ENCODE data around the gene SEC14L5.

The SEC14L5 gene

GRCh38 chr16:5056352-5056751 lies 98.2 kb downstream of the SEC14L5 start:
- Histone ChIP-seq H3K27me3 (ENCODE audit: insufficient read depth, low read length, poor library complexity, severe bottlenecking) (no peaks in the 10 kb centered on the region), H2AFZ (ENCODE audit: low read length) (0 out of 2 replicates have a peak overlapping the region, but pooled peaks have one; percentile 55)

GRCh38 chr16:5058476-5058875 lies 100.3 kb downstream of the SEC14L5 start:
- H3F3A ChIP-seq (ENCODE audit: low read depth) = no peaks in the 10 kb centered on the region
- H3K9me2 ChIP-seq (replicated peaks; ENCODE audit: low read depth, low read length) = no peaks in the 10 kb centered on the region
- no peaks in the 10 kb centered on the region for H3K36me3 ChIP-seq (ENCODE audit: insufficient read depth, low read length)
- no peak overlapping the region for H2AFZ ChIP-seq (ENCODE audit: low read length)
- TF ChIP-seq CTCF (conservative IDR thresholded peaks at IDR 0.05; ENCODE audit: low read length) (no peak), EZH2phosphoT487 (IDR thresholded peaks at IDR 0.05; ENCODE audit: borderline replicate concordance) (no peak)
- H3K79me2 ChIP-seq (ENCODE audit: insufficient read depth, low read length) = no peaks in the 10 kb centered on the region
- no peaks in the 10 kb centered on the region for H3K4me1 ChIP-seq (ENCODE audit: insufficient read depth, low read length, poor library complexity, severe bottlenecking)
- no peaks in the 10 kb centered on the region for H4K20me1 ChIP-seq (ENCODE audit: insufficient read depth, low read length, poor library complexity, severe bottlenecking)
- H3K27me3 ChIP-seq (ENCODE audit: insufficient read depth, low read length, poor library complexity, severe bottlenecking) = no peaks in the 10 kb centered on the region
- H3K4me3 ChIP-seq (ENCODE audit: low read length, poor library complexity, severe bottlenecking) = no peak overlapping the region
- no peak overlapping the region for H3K4me2 ChIP-seq (ENCODE audit: low read depth, low read length, poor library complexity, severe bottlenecking)
- H3K9ac ChIP-seq (ENCODE audit: low read depth, low read length, poor library complexity, severe bottlenecking) = no peak overlapping the region
- no peaks in the 10 kb centered on the region for H3K9me3 ChIP-seq (ENCODE audit: insufficient read depth, low read depth, low read length)

More at GRCh38 chr16:5056352-5056751, 98.2 kb downstream of the SEC14L5 start:
- no peak overlapping the region for H3K4me2 ChIP-seq (ENCODE audit: low read depth, low read length, poor library complexity, severe bottlenecking)
- H4K20me1 ChIP-seq (ENCODE audit: insufficient read depth, low read length, poor library complexity, severe bottlenecking) = no peaks in the 10 kb centered on the region
- no peaks in the 10 kb centered on the region for H3K4me1 ChIP-seq (ENCODE audit: insufficient read depth, low read length, poor library complexity, severe bottlenecking)
- H3K36me3 ChIP-seq (ENCODE audit: insufficient read depth, low read length) = no peaks in the 10 kb centered on the region
- no peaks in the 10 kb centered on the region for H3K9me2 ChIP-seq (replicated peaks; ENCODE audit: low read depth, low read length)
- no peak overlapping the region for H3K9ac ChIP-seq (ENCODE audit: low read depth, low read length, poor library complexity, severe bottlenecking)
- no peaks in the 10 kb centered on the region for H3K9me3 ChIP-seq (ENCODE audit: insufficient read depth, low read depth, low read length)
- TF ChIP-seq CTCF (conservative IDR thresholded peaks at IDR 0.05; ENCODE audit: low read length) = peak; percentile 62
- no peak for TF ChIP-seq EZH2phosphoT487 (IDR thresholded peaks at IDR 0.05; ENCODE audit: borderline replicate concordance)
- H3K79me2 ChIP-seq (ENCODE audit: insufficient read depth, low read length) = no peaks in the 10 kb centered on the region
- no peaks in the 10 kb centered on the region for H3F3A ChIP-seq (ENCODE audit: low read depth)
- no peak overlapping the region for H3K4me3 ChIP-seq (ENCODE audit: low read length, poor library complexity, severe bottlenecking)

GRCh38 chr16:5059386-5060072 lies 101.4 kb downstream of the SEC14L5 start:
- Histone ChIP-seq H4K20me1 (ENCODE audit: insufficient read depth, low read length, poor library complexity, severe bottlenecking) (no peaks in the 10 kb centered on the region), H3K9ac (ENCODE audit: low read depth, low read length, poor library complexity, severe bottlenecking) (no peak overlapping the region), H3K4me2 (ENCODE audit: low read depth, low read length, poor library complexity, severe bottlenecking) (no peak overlapping the region), H3K9me2 (replicated peaks; ENCODE audit: low read depth, low read length) (no peaks in the 10 kb centered on the region), H3K27me3 (ENCODE audit: insufficient read depth, low read length, poor library complexity, severe bottlenecking) (no peaks in the 10 kb centered on the region), H3K9me3 (ENCODE audit: insufficient read depth, low read depth, low read length) (no peaks in the 10 kb centered on the region), H3K4me1 (ENCODE audit: insufficient read depth, low read length, poor library complexity, severe bottlenecking) (no peaks in the 10 kb centered on the region), H2AFZ (ENCODE audit: low read length) (no peak overlapping the region), H3K79me2 (ENCODE audit: insufficient read depth, low read length) (no peaks in the 10 kb centered on the region), H3F3A (ENCODE audit: low read depth) (no peaks in the 10 kb centered on the region), H3K36me3 (ENCODE audit: insufficient read depth, low read length) (no peaks in the 10 kb centered on the region), H3K4me3 (ENCODE audit: low read length, poor library complexity, severe bottlenecking) (no peak overlapping the region)
- TF ChIP-seq CTCF (conservative IDR thresholded peaks at IDR 0.05; ENCODE audit: low read length) (no peak), EZH2phosphoT487 (IDR thresholded peaks at IDR 0.05; ENCODE audit: borderline replicate concordance) (no peak)

Data from Loucy (cell line).